ENCODE results near the gene PDSS2.

PDSS2 gene

GRCh38 chr6:107185391-107185970 is 273.9 kb downstream of the PDSS2 start:
- Histone ChIP-seq H3K9me2 (replicated peaks; ENCODE audit: control insufficient read depth, low read length) (no peaks in the 10 kb centered on the region), H3F3A (ENCODE audit: control insufficient read depth, insufficient read depth) (no peaks in the 10 kb centered on the region), H3K4me2 (ENCODE audit: low read length) (no peak overlapping the region), H4K20me1 (ENCODE audit: control insufficient read depth, insufficient read depth, low read depth, low read length) (no peaks in the 10 kb centered on the region), H3K36me3 (ENCODE audit: control insufficient read depth, low read length) (no peaks in the 10 kb centered on the region), H3K4me3 (ENCODE audit: low read length) (no peak overlapping the region), H3K27me3 (ENCODE audit: control insufficient read depth, low read length) (no peaks in the 10 kb centered on the region), H3K27ac (ENCODE audit: low read depth, low read length) (no peak overlapping the region), H3K4me1 (ENCODE audit: control insufficient read depth, low read length) (peaks cover 6% of the 10 kb centered on the region; the same call in 1 of the 2 replicates), H3K79me2 (ENCODE audit: control insufficient read depth, low read length) (no peaks in the 10 kb centered on the region), H3K9me3 (ENCODE audit: control insufficient read depth, insufficient read depth, low read length) (no peaks in the 10 kb centered on the region)
- TF ChIP-seq EZH2phosphoT487 (IDR thresholded peaks at IDR 0.05; ENCODE audit: borderline replicate concordance, low read length) (no peak), CTCF (IDR thresholded peaks at IDR 0.05; ENCODE audit: low read depth, low read length, poor library complexity, severe bottlenecking) (no peak)

GRCh38 chr6:107184435-107184834 is 274.9 kb downstream of the PDSS2 start:
- Histone ChIP-seq H3K9me2 (replicated peaks; ENCODE audit: control insufficient read depth, low read length) (no peaks in the 10 kb centered on the region), H3K4me2 (ENCODE audit: low read length) (no peak overlapping the region), H3K4me1 (ENCODE audit: control insufficient read depth, low read length) (peaks cover 6% of the 10 kb centered on the region; the same call in 1 of the 2 replicates), H3K9me3 (ENCODE audit: control insufficient read depth, insufficient read depth, low read length) (no peaks in the 10 kb centered on the region), H3K79me2 (ENCODE audit: control insufficient read depth, low read length) (no peaks in the 10 kb centered on the region), H4K20me1 (ENCODE audit: control insufficient read depth, insufficient read depth, low read depth, low read length) (no peaks in the 10 kb centered on the region), H3K36me3 (ENCODE audit: control insufficient read depth, low read length) (no peaks in the 10 kb centered on the region), H3K27ac (ENCODE audit: low read depth, low read length) (no peak overlapping the region), H3K27me3 (ENCODE audit: control insufficient read depth, low read length) (no peaks in the 10 kb centered on the region), H3K4me3 (ENCODE audit: low read length) (no peak overlapping the region), H3F3A (ENCODE audit: control insufficient read depth, insufficient read depth) (no peaks in the 10 kb centered on the region)
- TF ChIP-seq CTCF (IDR thresholded peaks at IDR 0.05; ENCODE audit: low read depth, low read length, poor library complexity, severe bottlenecking) = no peak
- TF ChIP-seq EZH2phosphoT487 (IDR thresholded peaks at IDR 0.05; ENCODE audit: borderline replicate concordance, low read length) = no peak

- Histone ChIP-seq H3K27ac (ENCODE audit: low read depth, low read length) (no peak overlapping the region), H3K79me2 (ENCODE audit: control insufficient read depth, low read length) (no peaks in the 10 kb centered on the region), H3F3A (ENCODE audit: control insufficient read depth, insufficient read depth) (no peaks in the 10 kb centered on the region), H3K36me3 (ENCODE audit: control insufficient read depth, low read length) (no peaks in the 10 kb centered on the region), H3K27me3 (ENCODE audit: control insufficient read depth, low read length) (no peaks in the 10 kb centered on the region), H3K9me3 (ENCODE audit: control insufficient read depth, insufficient read depth, low read length) (no peaks in the 10 kb centered on the region), H3K4me1 (ENCODE audit: control insufficient read depth, low read length) (peaks cover 6% of the 10 kb centered on the region; the same call in 1 of the 2 replicates), H3K9me2 (replicated peaks; ENCODE audit: control insufficient read depth, low read length) (no peaks in the 10 kb centered on the region), H3K4me2 (ENCODE audit: low read length) (no peak overlapping the region), H4K20me1 (ENCODE audit: control insufficient read depth, insufficient read depth, low read depth, low read length) (no peaks in the 10 kb centered on the region), H3K4me3 (ENCODE audit: low read length) (no peak overlapping the region)
- TF ChIP-seq EZH2phosphoT487 (IDR thresholded peaks at IDR 0.05; ENCODE audit: borderline replicate concordance, low read length) (no peak), CTCF (IDR thresholded peaks at IDR 0.05; ENCODE audit: low read depth, low read length, poor library complexity, severe bottlenecking) (no peak)
Observed at GRCh38 chr6:107180099-107180498, 279.3 kb downstream of the PDSS2 start.

Measured in DOHH2 (cell line).